B cell (primary cell): ENCODE results near the gene UNC13C.

Experiments
- CTCF ChIP-seq: fragments of 200-600 bp; IDR thresholded peaks from one replicate; pipeline ENCODE4 v1.8.0; 2022; ENCODE audit warnings: antibody characterized with exemption, mild to moderate bottlenecking
- EZH2 ChIP-seq: IDR thresholded peaks from 2 replicates; pipeline ENCODE4 v1.6.1; 2012; ENCODE audit warnings: borderline replicate concordance, low read depth, mild to moderate bottlenecking, moderate library complexity, low read length; ENCODE audit not compliant: insufficient read depth, poor library complexity, severe bottlenecking

GRCh38 chr15:54226455-54226854 is 248.2 kb downstream of the UNC13C start:
- TF ChIP-seq CTCF (no peak), EZH2 (no peak)
